A204.1 (cell line): ENCODE results near the gene SH3TC2.

Experiments used
- FAIRE-seq: peaks from 2 replicates; lab custom pipeline; 2012; peaks lifted over from hg19 to GRCh38; lab: Jason Lieb, UNC

Gene SH3TC2

GRCh38 chr5:149028161-149028560, 34.7 kb downstream of the SH3TC2 start:
- FAIRE-seq: no peak

GRCh38 chr5:149027636-149028035, 35.2 kb downstream of the SH3TC2 start:
- FAIRE-seq: no peak

- no peak for FAIRE-seq
These were observed 37.9 kb downstream of the SH3TC2 start for GRCh38 chr5:149024943-149025342.

GRCh38 chr5:149024477-149024876, 38.4 kb downstream of the SH3TC2 start:
- FAIRE-seq: no peak

GRCh38 chr5:149022200-149022599, 40.7 kb downstream of the SH3TC2 start:
- no peak for FAIRE-seq

- no peak for FAIRE-seq
These were observed 43.2 kb downstream of the SH3TC2 start for GRCh38 chr5:149019679-149020078.

- no peak for FAIRE-seq
These were observed 43.9 kb downstream of the SH3TC2 start for GRCh38 chr5:149018909-149019443.

- no peak for FAIRE-seq
These were observed 45.2 kb downstream of the SH3TC2 start for GRCh38 chr5:149017636-149018035.

GRCh38 chr5:149015561-149015960, 47.3 kb downstream of the SH3TC2 start:
- FAIRE-seq: no peak

GRCh38 chr5:149015126-149015525, 47.7 kb downstream of the SH3TC2 start:
- no peak for FAIRE-seq

GRCh38 chr5:149014571-149015031, 48.3 kb downstream of the SH3TC2 start:
- FAIRE-seq: no peak

GRCh38 chr5:149013796-149014195, 49.1 kb downstream of the SH3TC2 start:
- no peak for FAIRE-seq

GRCh38 chr5:149012350-149012749, 50.5 kb downstream of the SH3TC2 start:
- FAIRE-seq: no peak

- FAIRE-seq: no peak
These were observed 51.1 kb downstream of the SH3TC2 start for GRCh38 chr5:149011728-149012127.

GRCh38 chr5:149011084-149011483, 51.8 kb downstream of the SH3TC2 start:
- no peak for FAIRE-seq

- FAIRE-seq: no peak
These were observed 55.7 kb downstream of the SH3TC2 start for GRCh38 chr5:149007174-149007573.

- FAIRE-seq: no peak
These were observed 56.4 kb downstream of the SH3TC2 start for GRCh38 chr5:149006426-149006825.

GRCh38 chr5:149005077-149005892, 57.6 kb downstream of the SH3TC2 start:
- no peak for FAIRE-seq

GRCh38 chr5:149004559-149004958, 58.3 kb downstream of the SH3TC2 start:
- FAIRE-seq: no peak

- no peak for FAIRE-seq
These were observed 59.8 kb downstream of the SH3TC2 start for GRCh38 chr5:149002761-149003689.

- FAIRE-seq: no peak
These were observed 60.8 kb downstream of the SH3TC2 start for GRCh38 chr5:149002053-149002452.

- no peak for FAIRE-seq
These were observed 61.7 kb downstream of the SH3TC2 start for GRCh38 chr5:149001162-149001561.

GRCh38 chr5:148999741-149000140, 63.1 kb downstream of the SH3TC2 start:
- no peak for FAIRE-seq
